GM12878 (cell line): ENCODE measurements around the gene CHURC1. TPM values are rescaled to one million over a fixed set of nuclear protein-coding genes. Genes with fewer than 3 reads are reported as not detected.

ENCODE experiments used
- ATAC-seq: fragments of 200-7000 bp; cut with Tn5 transposase; 3 replicates; pipeline ENCODE4 v1.9.1; 2020; ENCODE audit warnings: mild to moderate bottlenecking, moderate library complexity
- BruUV-seq: library from RNA; stranded (reverse); fragments of 400-500 nt; replicated peaks from 2 replicates; lab custom pipeline; 2021; lab: Mats Ljungman, UMichigan
- CTCF ChIA-PET: fragments of 300-600 bp; sonication (Branson Sonifier 250); formaldehyde crosslinking; extraction: SDS; loops from one replicate; lab custom pipeline; 2021; ENCODE audit warnings: inconsistent platforms; lab: Yijun Ruan, JAX
- POLR2A ChIA-PET: fragments of 350-600 bp; formaldehyde crosslinking; extraction: SDS; loops from one replicate; lab custom pipeline; 2021; ENCODE audit warnings: inconsistent platforms; lab: Charles Lee
- RAD21 ChIA-PET: fragments of 300-600 bp; sonication (Branson Sonifier 250); formaldehyde crosslinking; loops from one replicate; lab custom pipeline; 2023; ENCODE audit warnings: antibody characterized with exemption; ENCODE audit not compliant: unreplicated experiment; lab: Charles Lee
- SMC1A ChIA-PET: fragments of 300-600 bp; sonication (Branson Sonifier 250); formaldehyde crosslinking; loops from one replicate; lab custom pipeline; 2023; ENCODE audit not compliant: unreplicated experiment, uncharacterized antibody; lab: Charles Lee
- DNase-seq: peaks from one replicate; pipeline ENCODE4 v3.0.0-alpha.2; 2011; ENCODE audit warnings: low read depth, low spot score
- FAIRE-seq: peaks from 3 replicates; lab custom pipeline; 2011; peaks lifted over from hg19 to GRCh38; lab: Jason Lieb, UNC
- H2AFZ ChIP-seq: 2 replicates; pipeline ENCODE4 v1.6.0; 2011; ENCODE audit warnings: low read depth, low read length, control low read depth; ENCODE audit not compliant: control insufficient read depth
- H3K27ac ChIP-seq: 2 replicates; pipeline ENCODE4 v1.5.1; 2011; ENCODE audit warnings: control low read depth; ENCODE audit not compliant: control insufficient read depth, insufficient read depth
- H3K27me3 ChIP-seq, 2 experiments: replicated peaks in 1 of 2; 2 replicates each; pipeline versions ENCODE4 v1.6.0 to v1.6.1; 2011; ENCODE audit warnings: low read length in 1 of 2; ENCODE audit not compliant: control insufficient read depth in 2 of 2, insufficient read depth in 2 of 2
- H3K36me3 ChIP-seq, 2 experiments: 2 replicates each; pipeline ENCODE4 v1.5.1; 2011; ENCODE audit warnings: low read length in 1 of 2; ENCODE audit not compliant: control insufficient read depth in 2 of 2, insufficient read depth in 2 of 2
- H3K4me1 ChIP-seq: 2 replicates; pipeline ENCODE4 v1.6.1; 2011; ENCODE audit warnings: mild to moderate bottlenecking, low read length, moderate library complexity, mixed read lengths; ENCODE audit not compliant: control insufficient read depth, insufficient read depth
- H3K4me2 ChIP-seq: 2 replicates; pipeline ENCODE4 v1.6.0; 2011; ENCODE audit warnings: control low read depth; ENCODE audit not compliant: control insufficient read depth, insufficient read depth
- H3K4me3 ChIP-seq: fragments of 200-600 bp; sonication (generic); 2 replicates; pipeline ENCODE4 v1.5.1; 2016
- H3K79me2 ChIP-seq: 2 replicates; pipeline ENCODE4 v1.6.0; 2011; ENCODE audit warnings: low read length; ENCODE audit not compliant: control insufficient read depth, insufficient read depth
- H3K9ac ChIP-seq: 2 replicates; pipeline ENCODE4 v1.8.0; 2011; ENCODE audit warnings: low read length, control low read depth, mixed read lengths; ENCODE audit not compliant: control insufficient read depth, insufficient read depth
- H3K9me3 ChIP-seq: replicated peaks from 3 replicates; pipeline ENCODE4 v1.5.1; 2011; ENCODE audit warnings: mild to moderate bottlenecking, low read length; ENCODE audit not compliant: control insufficient read depth, insufficient read depth
- H4K20me1 ChIP-seq: 2 replicates; pipeline ENCODE4 v1.6.0; 2011; ENCODE audit not compliant: control insufficient read depth, insufficient read depth
- HSF1 ChIP-seq: fragments of 150-350 bp; IDR thresholded peaks from 2 replicates; pipeline ENCODE4 v1.6.1; 2014; ENCODE audit warnings: mild to moderate bottlenecking, low read depth, low read length
- IKZF1 ChIP-seq: fragments of 450-650 bp; conservative IDR thresholded peaks from 2 replicates; pipeline ENCODE4 v1.6.1; 2017; ENCODE audit warnings: antibody characterized with exemption, mild to moderate bottlenecking
- JUNB ChIP-seq: IDR thresholded peaks from 2 replicates; pipeline ENCODE4 v1.6.1; 2016; ENCODE audit warnings: antibody characterized with exemption, mild to moderate bottlenecking
- PAX8 ChIP-seq: fragments of 450-650 bp; IDR thresholded peaks from 2 replicates; pipeline ENCODE4 v1.6.1; 2017; ENCODE audit warnings: mild to moderate bottlenecking, moderate library complexity
- PBX3 ChIP-seq: IDR thresholded peaks from 2 replicates; pipeline ENCODE4 v1.6.1; 2011; ENCODE audit warnings: mild to moderate bottlenecking, low read depth, low read length, moderate library complexity; ENCODE audit not compliant: insufficient replicate concordance
- RAD51 ChIP-seq: fragments of 450-650 bp; IDR thresholded peaks from 2 replicates; pipeline ENCODE4 v1.6.1; 2016; ENCODE audit warnings: moderate library complexity, mild to moderate bottlenecking, inconsistent platforms
- RELA ChIP-seq: fragments of 450-650 bp; IDR thresholded peaks from 2 replicates; pipeline ENCODE4 v1.8.0; 2014; ENCODE audit warnings: borderline replicate concordance; ENCODE audit not compliant: partially characterized antibody
- TBL1XR1 ChIP-seq: IDR thresholded peaks from 2 replicates; pipeline ENCODE4 v1.6.1; 2012; ENCODE audit warnings: low read depth, low read length, improper control_type of control experiment
- TCF12 ChIP-seq: IDR thresholded peaks from 2 replicates; pipeline ENCODE4 v1.6.1; 2011; ENCODE audit warnings: low read depth, mild to moderate bottlenecking, low read length
- ZBTB11 ChIP-seq: fragments of 450-650 bp; formaldehyde crosslinking; IDR thresholded peaks from 2 replicates; pipeline ENCODE4 v1.5.0; 2022; ENCODE audit warnings: mild to moderate bottlenecking, missing genetic modification characterization
- ZBTB4 ChIP-seq: fragments of 450-650 bp; formaldehyde crosslinking; IDR thresholded peaks from 2 replicates; pipeline ENCODE4 v1.4.0; 2022; ENCODE audit warnings: mild to moderate bottlenecking, moderate library complexity
- ZNF24 ChIP-seq: fragments of 450-650 bp; IDR thresholded peaks from 2 replicates; pipeline ENCODE4 v1.6.1; 2017; ENCODE audit warnings: antibody characterized with exemption, mild to moderate bottlenecking
- WGBS: methylation state at CpG from one replicate; pipeline ENCODE4 v1.1.6; 2016; ENCODE audit warnings: low lambda C conversion rate; ENCODE audit not compliant: insufficient replicate concordance, insufficient coverage; ENCODE audit errors: missing lambda C conversion rate; 5-methylcytosine and 5-hydroxymethylcytosine counted together
- in situ Hi-C: fragments of 300-500 bp; cut with MboI; formaldehyde crosslinking; loops from 9 replicates; pipeline ENCODE4 v1.14.3; 2018; ENCODE audit warnings: mixed read lengths
- intact Hi-C: fragments of 100-400 bp; cut with micrococcal nuclease; formaldehyde crosslinking; loops from one replicate; pipeline ENCODE4 v1.14.2; 2022; ENCODE audit not compliant: unreplicated experiment
- polyA plus RNA-seq, 11 experiments: library from polyadenylated mRNA; depleted of rRNA in 4 of 11; unstranded in 6 of 11; stranded (reverse) in 5 of 11; fragments of >200 nt; fragmentation: Nextera tagmentation in 4 of 11; fragmentation: Illumina TruSeq in 1 of 11; extraction: Ambion mirVana in 4 of 11; extraction: Trizol in 1 of 11; gene quantifications; 1 replicate in 1 of 11; 2 replicates in 10 of 11; pipeline versions ENCODE4 v1.2.1 to v1.2.3, GENCODE V29; 2011 to 2016; ENCODE audit warnings: inconsistent platforms in 2 of 11, missing spikeins in 2 of 11, low read depth in 1 of 11
- total RNA-seq, 4 experiments: library from RNA; depleted of rRNA in 3 of 4; stranded (reverse); fragments of >200 nt in 3 of 4; fragmentation: Illumina TruSeq in 1 of 4; extraction: Trizol in 1 of 4; gene quantifications; 2 replicates each; pipeline versions ENCODE4 v1.2.1 to v1.2.3, GENCODE V29; 2013 to 2021

The CHURC1 gene
- total and polyA plus RNA-seq, 10 of the 15 experiments (the other 5 are each of a cell fraction or from before 2014, with no cell fraction given) = 41.0 to 421 (median 140) TPM

GRCh38 chr14:64950889-64951288 is 36.6 kb downstream of the CHURC1 start:
- WGBS = 87% methylated on average over 8 of the region's 8 CpGs
- Histone ChIP-seq H3K36me3 (no peaks in the 10 kb centered on the region), H3K9ac (no peak overlapping the region), H3K4me1 (peaks cover 19% of the 10 kb centered on the region), H2AFZ (no peak overlapping the region), H3K27me3 (no peaks in the 10 kb centered on the region), H3K79me2 (no peaks in the 10 kb centered on the region), H3K9me3 (no peaks in the 10 kb centered on the region), H3K27ac (no peak overlapping the region), H3K4me2 (no peak overlapping the region), H4K20me1 (no peaks in the 10 kb centered on the region), H3K4me3 (no peak overlapping the region)
- in situ Hi-C loops (no loop called here), intact Hi-C loops (no loop called here)
- POLR2A ChIA-PET = interaction anchor here (0.6 kb wide), 1 partner anchor 25 kb away, joined by 4 read pairs; no protein-coding TSS in a partner anchor
- FAIRE-seq = no peak
- RAD21 ChIA-PET = no interaction called here
- SMC1A ChIA-PET = interaction anchor here (3.3 kb wide), 1 partner anchor 15 kb away, joined by 13 read pairs; no protein-coding TSS in a partner anchor
- BruUV-seq = no TSS peak
- TF ChIP-seq ZBTB4 (CRISPR knock-in tag) (no peak), PBX3 (no peak), TCF12 (no peak), IKZF1 (no peak), RAD51 (no peak), HSF1 (no peak), RELA (no peak), TBL1XR1 (no peak), PAX8 (no peak), JUNB (no peak), ZNF24 (no peak), ZBTB11 (CRISPR knock-in tag) (no peak)
- CTCF ChIA-PET = interaction anchor here (0.7 kb wide), 1 partner anchor 314 kb away, joined by 3 read pairs; no protein-coding TSS in a partner anchor
- no peak for DNase-seq
- no peak for ATAC-seq
